ENCODE results near the gene RARRES2. TPM values are rescaled to one million over a fixed set of nuclear protein-coding genes. Genes with fewer than 3 reads are reported as not detected.

RARRES2 gene
- total RNA-seq, 1 donor from 2014 or later = not detected

GRCh38 chr7:150374026-150374425, 32.6 kb upstream of the RARRES2 start:
- Mint-ChIP-seq H3K4me1 (peaks cover 76% of the 10 kb centered on the region), H3K9me3 (no peaks in the 10 kb centered on the region), H3K36me3 (ENCODE audit: low read depth) (peaks cover 46% of the 10 kb centered on the region), H3K4me3 (no peak overlapping the region), H3K27ac (peak overlapping the region; percentile 54), H3K27me3 (no peaks in the 10 kb centered on the region)
- DNase-seq (no peak), ATAC-seq (ENCODE audit: low read depth) (no peak)
- CTCF ChIA-PET = no interaction called here
- POLR2A ChIA-PET = interaction anchor here (0.8 to 16.5 kb wide), 3 partner anchors 9 to 51 kb away, joined by 4 to 421 read pairs (median 7); partner anchors contain the start of genes ACTR3C and LRRC61
- intact Hi-C loops (cut with micrococcal nuclease) = no loop called here
- no peak for TF ChIP-seq CTCF (IDR thresholded peaks at IDR 0.05)

- CTCF ChIA-PET = no interaction called here
- DNase-seq (no peak), ATAC-seq (ENCODE audit: low read depth) (no peak)
- H3K36me3 Mint-ChIP-seq (ENCODE audit: low read depth) = peaks cover 48% of the 10 kb centered on the region
- POLR2A ChIA-PET = interaction anchor here (1.1 to 16.5 kb wide), 2 partner anchors 33 to 50 kb away, joined by 4 to 421 read pairs; partner anchors contain the start of genes ACTR3C and LRRC61
- no peaks in the 10 kb centered on the region for H3K27me3 Mint-ChIP-seq
- H3K27ac Mint-ChIP-seq = peak overlapping the region; percentile 54
- H3K4me3 Mint-ChIP-seq = peak overlapping the region; percentile 26
- peaks cover 77% of the 10 kb centered on the region for H3K4me1 Mint-ChIP-seq
- intact Hi-C loops (cut with micrococcal nuclease) = no loop called here
- no peak for TF ChIP-seq CTCF (IDR thresholded peaks at IDR 0.05)
- no peaks in the 10 kb centered on the region for H3K9me3 Mint-ChIP-seq
Observed at GRCh38 chr7:150373049-150373801, 31.8 kb upstream of the RARRES2 start.

DNA sequence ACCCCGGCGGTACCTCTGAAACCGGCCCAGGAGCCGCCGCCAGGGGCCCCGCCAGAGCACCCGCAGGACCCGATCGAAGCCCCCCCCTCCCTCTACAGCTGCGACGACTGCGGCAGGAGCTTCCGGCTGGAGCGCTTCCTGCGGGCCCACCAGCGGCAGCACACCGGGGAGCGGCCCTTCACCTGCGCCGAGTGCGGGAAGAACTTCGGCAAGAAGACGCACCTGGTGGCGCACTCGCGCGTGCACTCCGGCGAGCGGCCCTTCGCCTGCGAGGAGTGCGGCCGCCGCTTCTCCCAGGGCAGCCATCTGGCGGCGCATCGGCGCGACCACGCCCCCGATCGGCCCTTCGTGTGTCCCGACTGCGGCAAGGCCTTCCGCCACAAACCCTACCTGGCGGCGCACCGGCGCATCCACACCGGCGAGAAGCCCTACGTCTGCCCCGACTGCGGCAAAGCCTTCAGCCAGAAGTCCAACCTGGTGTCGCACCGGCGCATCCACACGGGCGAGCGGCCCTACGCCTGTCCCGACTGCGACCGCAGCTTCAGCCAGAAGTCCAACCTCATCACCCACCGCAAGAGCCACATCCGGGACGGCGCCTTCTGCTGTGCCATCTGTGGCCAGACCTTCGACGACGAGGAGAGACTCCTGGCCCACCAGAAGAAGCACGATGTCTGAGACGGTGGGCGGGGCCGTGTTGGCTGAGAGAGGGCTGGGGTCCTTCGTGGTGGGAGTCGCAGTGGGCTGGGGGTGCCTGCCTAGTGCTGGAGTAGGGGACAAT, 31.0 kb upstream of the RARRES2 start:
- ChIA-PET CTCF (no interaction called here), POLR2A (interaction anchor here (16.5 kb wide), 1 partner anchor 33 kb away, joined by 421 read pairs; a partner anchor contains a TSS)
- TF ChIP-seq CTCF (IDR thresholded peaks at IDR 0.05) = no peak
- H3K4me3 Mint-ChIP-seq = no peak overlapping the region
- ATAC-seq (ENCODE audit: low read depth) (no peak), DNase-seq (no peak)
- H3K9me3 Mint-ChIP-seq = no peaks in the 10 kb centered on the region
- H3K36me3 Mint-ChIP-seq (ENCODE audit: low read depth) = peaks cover 48% of the 10 kb centered on the region
- intact Hi-C loops (cut with micrococcal nuclease) = no loop called here
- peaks cover 75% of the 10 kb centered on the region for H3K4me1 Mint-ChIP-seq
- peak overlapping the region; percentile 50 for H3K27ac Mint-ChIP-seq
- no peaks in the 10 kb centered on the region for H3K27me3 Mint-ChIP-seq

DNA sequence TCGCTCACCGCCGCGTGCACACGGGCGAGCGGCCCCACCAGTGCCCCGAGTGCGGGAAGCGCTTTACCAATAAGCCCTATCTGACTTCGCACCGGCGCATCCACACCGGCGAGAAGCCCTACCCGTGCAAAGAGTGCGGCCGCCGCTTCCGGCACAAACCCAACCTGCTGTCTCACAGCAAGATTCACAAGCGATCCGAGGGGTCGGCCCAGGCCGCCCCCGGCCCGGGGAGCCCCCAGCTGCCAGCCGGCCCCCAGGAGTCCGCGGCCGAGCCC, 30.5 kb upstream of the RARRES2 start:
- Mint-ChIP-seq H3K36me3 (ENCODE audit: low read depth) (peaks cover 48% of the 10 kb centered on the region), H3K4me1 (peaks cover 74% of the 10 kb centered on the region), H3K27ac (no peak overlapping the region), H3K4me3 (no peak overlapping the region), H3K27me3 (no peaks in the 10 kb centered on the region), H3K9me3 (no peaks in the 10 kb centered on the region)
- intact Hi-C loops (cut with micrococcal nuclease) = no loop called here
- ATAC-seq (ENCODE audit: low read depth) = no peak
- ChIA-PET CTCF (no interaction called here), POLR2A (interaction anchor here (16.5 kb wide), 1 partner anchor 34 kb away, joined by 421 read pairs; a partner anchor contains a TSS)
- DNase-seq = no peak
- TF ChIP-seq CTCF (IDR thresholded peaks at IDR 0.05) = no peak

Measured in activated B cell treated with CpG ODN at 0.5 μM for 24 hours (primary cell).